Liver (tissue), 9 donors: ENCODE results near the gene CDH13. TPM values are rescaled to one million over a fixed set of nuclear protein-coding genes. Genes with fewer than 3 reads are reported as not detected.

Experiments
- DNase-seq: peaks from one replicate; pipeline ENCODE4 v3.0.0-alpha.2; 2017; ENCODE audit warnings: low spot score
- H3K27ac ChIP-seq, 2 donors: one replicate each; pipeline ENCODE4 v1.7.0; 2013; ENCODE audit warnings: inconsistent platforms in 2 of 2, low read length in 2 of 2, control low read depth in 1 of 2, low read depth in 1 of 2, mild to moderate bottlenecking in 1 of 2
- H3K27me3 ChIP-seq, 4 donors: one replicate each; pipeline versions ENCODE4 v1.6.1 to v1.7.0; 2013; ENCODE audit warnings: low read length in 3 of 4, inconsistent platforms in 1 of 4, mild to moderate bottlenecking in 1 of 4, moderate library complexity in 1 of 4; ENCODE audit not compliant: control insufficient read depth in 4 of 4, insufficient read depth in 4 of 4
- H3K36me3 ChIP-seq, 4 donors: one replicate each; pipeline versions ENCODE4 v1.6.1 to v1.7.0; 2013; ENCODE audit warnings: low read length in 3 of 4, mild to moderate bottlenecking in 3 of 4, low read depth in 1 of 4, moderate library complexity in 1 of 4; ENCODE audit not compliant: control insufficient read depth in 4 of 4, insufficient read depth in 3 of 4
- H3K4me1 ChIP-seq, 4 donors: one replicate each; pipeline versions ENCODE4 v1.6.1 to v1.7.0; 2013; ENCODE audit warnings: low read length in 3 of 4, mild to moderate bottlenecking in 3 of 4, moderate library complexity in 1 of 4; ENCODE audit not compliant: control insufficient read depth in 4 of 4, insufficient read depth in 4 of 4
- H3K4me3 ChIP-seq, 3 donors: one replicate each; pipeline versions ENCODE4 v1.6.1 to v1.7.0; 2013; ENCODE audit warnings: low read length in 3 of 3, control low read depth in 1 of 3, low read depth in 1 of 3, mild to moderate bottlenecking in 1 of 3
- H3K9ac ChIP-seq, 2 donors: one replicate each; pipeline ENCODE4 v1.7.0; 2013; ENCODE audit warnings: low read length in 2 of 2, mild to moderate bottlenecking in 2 of 2, moderate library complexity in 2 of 2, control low read depth in 1 of 2, low read depth in 1 of 2
- H3K9me3 ChIP-seq, 4 donors: one replicate each; pipeline versions ENCODE4 v1.6.1 to v1.7.0; 2013; ENCODE audit warnings: low read length in 3 of 4; ENCODE audit not compliant: control insufficient read depth in 4 of 4
- FOXA2 ChIP-seq: IDR thresholded peaks from 2 replicates; pipeline ENCODE4 v1.6.1; 2016; ENCODE audit warnings: antibody characterized with exemption
- GABPA ChIP-seq, 2 donors: IDR thresholded peaks in 1 of 2; conservative IDR thresholded peaks in 1 of 2; 2 replicates each; pipeline ENCODE4 v1.6.1; 2016; ENCODE audit warnings: antibody characterized with exemption in 2 of 2, mild to moderate bottlenecking in 1 of 2, moderate library complexity in 1 of 2
- HNF4A ChIP-seq, 2 donors: conservative IDR thresholded peaks; 2 replicates each; pipeline ENCODE4 v1.6.1; 2016; ENCODE audit warnings: antibody characterized with exemption in 2 of 2, mild to moderate bottlenecking in 2 of 2
- HNF4G ChIP-seq: IDR thresholded peaks from 2 replicates; pipeline ENCODE4 v1.6.1; 2016; ENCODE audit warnings: antibody characterized with exemption
- NR2F2 ChIP-seq: IDR thresholded peaks from 2 replicates; pipeline ENCODE4 v1.6.1; 2016; ENCODE audit warnings: antibody characterized with exemption
- RXRA ChIP-seq, 2 donors: IDR thresholded peaks; 2 replicates each; pipeline ENCODE4 v1.6.1; 2017 to 2018; ENCODE audit warnings: antibody characterized with exemption in 2 of 2, mild to moderate bottlenecking in 1 of 2
- WGBS: extraction: QIAGEN DNeasy Blood & Tissue Kit; methylation state at CpG from one replicate; pipeline ENCODE4 v1.1.7; 2013; 5-methylcytosine and 5-hydroxymethylcytosine counted together
- polyA plus RNA-seq, 2 donors: library from polyadenylated mRNA; stranded (reverse) in 1 of 2; unstranded in 1 of 2; fragments of 200-250 nt in 1 of 2; fragments of >200 nt in 1 of 2; fragmentation: Nextera tagmentation in 1 of 2; extraction: Ambion mirVana in 1 of 2; gene quantifications; one replicate each; pipeline versions ENCODE4 v1.2.1 to v1.2.3, GENCODE V29; 2013 to 2015
- total RNA-seq, 2 donors: library from RNA; depleted of rRNA; stranded (reverse); fragments of >200 nt; gene quantifications; one replicate each; pipeline ENCODE4 v1.2.3, GENCODE V29; 2014
- TF ChIP-seq, protein P1 (sequence below): IDR thresholded peaks from 2 replicates; pipeline ENCODE4 v1.6.1; 2016; ENCODE audit warnings: antibody characterized with exemption, mild to moderate bottlenecking
- TF ChIP-seq, protein P2 (sequence below): fragments of 150-350 bp; IDR thresholded peaks from 2 replicates; pipeline ENCODE4 v1.5.1; 2017; ENCODE audit warnings: improper control_type of control experiment, low read depth, low read length; ENCODE audit not compliant: missing input control
- donor health status: healthy.
- donor health status: healthy.
- donor health status: healthy.
- donor health status: healthy.
- donor health status: healthy.

Gene CDH13
- total and polyA plus RNA-seq, 4 donors, result 0.21 to 1.5 (median 0.58) TPM

DNA sequence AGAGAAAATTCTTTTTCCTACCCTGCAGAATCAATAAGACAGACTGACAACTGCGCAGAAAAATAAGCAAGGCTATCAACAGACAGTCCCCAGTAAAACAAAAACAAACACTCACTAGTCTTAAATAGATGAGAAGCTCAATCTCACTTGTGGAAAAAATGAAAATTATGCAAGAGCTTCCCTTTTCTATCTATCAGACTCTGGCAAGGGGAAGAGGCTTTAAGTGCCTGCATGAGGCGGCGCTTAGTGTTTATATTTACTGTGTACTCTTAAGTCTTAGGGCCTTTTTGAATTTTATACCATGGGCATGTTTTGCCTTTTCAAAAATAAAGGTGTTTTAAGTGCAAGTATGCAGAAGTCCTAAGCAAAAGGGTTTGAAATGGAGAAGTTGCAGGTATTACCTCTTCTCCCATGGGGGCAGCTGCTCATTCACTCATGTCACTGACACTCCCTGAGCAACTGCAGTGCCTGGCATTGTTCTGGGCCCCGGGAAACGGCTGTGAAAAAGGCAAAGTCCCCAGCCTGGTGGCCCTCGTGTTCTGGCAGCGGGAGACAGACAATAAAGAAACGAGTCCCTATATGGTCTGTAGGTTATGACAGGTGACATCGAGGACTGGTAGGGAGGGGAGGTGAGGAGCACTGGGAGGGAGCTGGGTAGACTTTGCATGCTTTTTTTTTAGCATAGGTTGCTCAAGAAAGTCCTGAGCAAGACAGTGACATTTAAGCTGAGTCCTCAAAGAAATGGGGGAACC, 1216.2 kb downstream of the CDH13 start:
- Histone ChIP-seq H3K9ac (no peak overlapping the region), H3K36me3 (no peaks in the 10 kb centered on the region), H3K4me1 (no peaks in the 10 kb centered on the region), H3K4me3 (no peak overlapping the region), H3K27ac (no peak overlapping the region), H3K27me3 (no peaks in the 10 kb centered on the region), H3K9me3 (no peaks in the 10 kb centered on the region)
- TF ChIP-seq GABPA (IDR thresholded peaks at IDR 0.05 in 1 of 2, conservative IDR thresholded peaks at IDR 0.05 in 1 of 2), result no peak
- 58% methylated on average over 9 of the region's 9 CpGs for WGBS
- no peak for DNase-seq

- Histone ChIP-seq H3K9ac (no peak overlapping the region), H3K9me3 (no peaks in the 10 kb centered on the region), H3K27ac (no peak overlapping the region), H3K4me3 (no peak overlapping the region), H3K4me1 (no peaks in the 10 kb centered on the region), H3K36me3 (no peaks in the 10 kb centered on the region), H3K27me3 (no peaks in the 10 kb centered on the region)
- TF ChIP-seq NR2F2, result no peak
- no peak for TF ChIP-seq RXRA (IDR thresholded peaks at IDR 0.05)
- TF ChIP-seq HNF4A (conservative IDR thresholded peaks at IDR 0.05), result no peak
- no peak for TF ChIP-seq HNF4G
- TF ChIP-seq FOXA2, result no peak
- TF ChIP-seq, protein P1, sequence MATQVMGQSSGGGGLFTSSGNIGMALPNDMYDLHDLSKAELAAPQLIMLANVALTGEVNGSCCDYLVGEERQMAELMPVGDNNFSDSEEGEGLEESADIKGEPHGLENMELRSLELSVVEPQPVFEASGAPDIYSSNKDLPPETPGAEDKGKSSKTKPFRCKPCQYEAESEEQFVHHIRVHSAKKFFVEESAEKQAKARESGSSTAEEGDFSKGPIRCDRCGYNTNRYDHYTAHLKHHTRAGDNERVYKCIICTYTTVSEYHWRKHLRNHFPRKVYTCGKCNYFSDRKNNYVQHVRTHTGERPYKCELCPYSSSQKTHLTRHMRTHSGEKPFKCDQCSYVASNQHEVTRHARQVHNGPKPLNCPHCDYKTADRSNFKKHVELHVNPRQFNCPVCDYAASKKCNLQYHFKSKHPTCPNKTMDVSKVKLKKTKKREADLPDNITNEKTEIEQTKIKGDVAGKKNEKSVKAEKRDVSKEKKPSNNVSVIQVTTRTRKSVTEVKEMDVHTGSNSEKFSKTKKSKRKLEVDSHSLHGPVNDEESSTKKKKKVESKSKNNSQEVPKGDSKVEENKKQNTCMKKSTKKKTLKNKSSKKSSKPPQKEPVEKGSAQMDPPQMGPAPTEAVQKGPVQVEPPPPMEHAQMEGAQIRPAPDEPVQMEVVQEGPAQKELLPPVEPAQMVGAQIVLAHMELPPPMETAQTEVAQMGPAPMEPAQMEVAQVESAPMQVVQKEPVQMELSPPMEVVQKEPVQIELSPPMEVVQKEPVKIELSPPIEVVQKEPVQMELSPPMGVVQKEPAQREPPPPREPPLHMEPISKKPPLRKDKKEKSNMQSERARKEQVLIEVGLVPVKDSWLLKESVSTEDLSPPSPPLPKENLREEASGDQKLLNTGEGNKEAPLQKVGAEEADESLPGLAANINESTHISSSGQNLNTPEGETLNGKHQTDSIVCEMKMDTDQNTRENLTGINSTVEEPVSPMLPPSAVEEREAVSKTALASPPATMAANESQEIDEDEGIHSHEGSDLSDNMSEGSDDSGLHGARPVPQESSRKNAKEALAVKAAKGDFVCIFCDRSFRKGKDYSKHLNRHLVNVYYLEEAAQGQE, result no peak
- no peak for DNase-seq
- 63% methylated on average over 10 of the region's 10 CpGs for WGBS
These were observed 1216.9 kb downstream of the CDH13 start for GRCh38 chr16:83843657-83844056.

- 96% methylated on average over 8 of the region's 8 CpGs for WGBS
- Histone ChIP-seq H3K4me3 (no peak overlapping the region), H3K36me3 (no peaks in the 10 kb centered on the region), H3K9ac (no peak overlapping the region), H3K27me3 (no peaks in the 10 kb centered on the region), H3K4me1 (no peaks in the 10 kb centered on the region), H3K9me3 (no peaks in the 10 kb centered on the region), H3K27ac (no peak overlapping the region)
- no peak for DNase-seq
- TF ChIP-seq, protein P2, sequence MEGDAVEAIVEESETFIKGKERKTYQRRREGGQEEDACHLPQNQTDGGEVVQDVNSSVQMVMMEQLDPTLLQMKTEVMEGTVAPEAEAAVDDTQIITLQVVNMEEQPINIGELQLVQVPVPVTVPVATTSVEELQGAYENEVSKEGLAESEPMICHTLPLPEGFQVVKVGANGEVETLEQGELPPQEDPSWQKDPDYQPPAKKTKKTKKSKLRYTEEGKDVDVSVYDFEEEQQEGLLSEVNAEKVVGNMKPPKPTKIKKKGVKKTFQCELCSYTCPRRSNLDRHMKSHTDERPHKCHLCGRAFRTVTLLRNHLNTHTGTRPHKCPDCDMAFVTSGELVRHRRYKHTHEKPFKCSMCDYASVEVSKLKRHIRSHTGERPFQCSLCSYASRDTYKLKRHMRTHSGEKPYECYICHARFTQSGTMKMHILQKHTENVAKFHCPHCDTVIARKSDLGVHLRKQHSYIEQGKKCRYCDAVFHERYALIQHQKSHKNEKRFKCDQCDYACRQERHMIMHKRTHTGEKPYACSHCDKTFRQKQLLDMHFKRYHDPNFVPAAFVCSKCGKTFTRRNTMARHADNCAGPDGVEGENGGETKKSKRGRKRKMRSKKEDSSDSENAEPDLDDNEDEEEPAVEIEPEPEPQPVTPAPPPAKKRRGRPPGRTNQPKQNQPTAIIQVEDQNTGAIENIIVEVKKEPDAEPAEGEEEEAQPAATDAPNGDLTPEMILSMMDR, result no peak
These were observed 1218.5 kb downstream of the CDH13 start for GRCh38 chr16:83845263-83845662.
